GM18526 (cell line): ENCODE measurements around the gene L3MBTL3.

Experiments used
- POLR2A ChIP-seq: IDR thresholded peaks from 3 replicates; pipeline ENCODE4 v1.6.1; 2011; ENCODE audit not compliant: insufficient read length; ENCODE audit errors: extremely low read depth

L3MBTL3 gene

GRCh38 chr6:130167655-130168054, 149.3 kb downstream of the L3MBTL3 start:
- no peak for TF ChIP-seq POLR2A

- no peak for TF ChIP-seq POLR2A
Measured at GRCh38 chr6:130176378-130176777, 158.0 kb downstream of the L3MBTL3 start.

GRCh38 chr6:130178692-130179091, 160.3 kb downstream of the L3MBTL3 start:
- TF ChIP-seq POLR2A, result no peak

DNA sequence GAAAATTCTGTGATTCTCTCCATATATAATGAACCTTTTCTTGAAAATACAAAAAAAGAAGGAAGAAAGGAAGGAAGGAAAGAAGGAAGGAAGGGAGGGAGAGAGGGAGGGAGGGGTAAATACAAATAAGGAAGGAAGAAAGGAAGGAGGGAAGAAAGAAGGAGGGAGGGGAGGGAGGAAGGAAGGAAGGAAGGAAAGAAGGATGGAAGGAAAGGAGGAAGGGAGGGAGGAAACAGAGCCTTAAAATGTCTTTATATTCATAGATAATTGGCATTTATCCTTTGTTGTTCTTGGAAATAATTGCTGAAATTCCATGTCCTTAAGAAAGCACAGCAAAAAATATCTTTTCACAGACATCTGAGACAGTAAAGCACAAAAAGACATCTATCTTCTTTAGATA, 164.1 kb downstream of the L3MBTL3 start:
- TF ChIP-seq POLR2A, result no peak

DNA sequence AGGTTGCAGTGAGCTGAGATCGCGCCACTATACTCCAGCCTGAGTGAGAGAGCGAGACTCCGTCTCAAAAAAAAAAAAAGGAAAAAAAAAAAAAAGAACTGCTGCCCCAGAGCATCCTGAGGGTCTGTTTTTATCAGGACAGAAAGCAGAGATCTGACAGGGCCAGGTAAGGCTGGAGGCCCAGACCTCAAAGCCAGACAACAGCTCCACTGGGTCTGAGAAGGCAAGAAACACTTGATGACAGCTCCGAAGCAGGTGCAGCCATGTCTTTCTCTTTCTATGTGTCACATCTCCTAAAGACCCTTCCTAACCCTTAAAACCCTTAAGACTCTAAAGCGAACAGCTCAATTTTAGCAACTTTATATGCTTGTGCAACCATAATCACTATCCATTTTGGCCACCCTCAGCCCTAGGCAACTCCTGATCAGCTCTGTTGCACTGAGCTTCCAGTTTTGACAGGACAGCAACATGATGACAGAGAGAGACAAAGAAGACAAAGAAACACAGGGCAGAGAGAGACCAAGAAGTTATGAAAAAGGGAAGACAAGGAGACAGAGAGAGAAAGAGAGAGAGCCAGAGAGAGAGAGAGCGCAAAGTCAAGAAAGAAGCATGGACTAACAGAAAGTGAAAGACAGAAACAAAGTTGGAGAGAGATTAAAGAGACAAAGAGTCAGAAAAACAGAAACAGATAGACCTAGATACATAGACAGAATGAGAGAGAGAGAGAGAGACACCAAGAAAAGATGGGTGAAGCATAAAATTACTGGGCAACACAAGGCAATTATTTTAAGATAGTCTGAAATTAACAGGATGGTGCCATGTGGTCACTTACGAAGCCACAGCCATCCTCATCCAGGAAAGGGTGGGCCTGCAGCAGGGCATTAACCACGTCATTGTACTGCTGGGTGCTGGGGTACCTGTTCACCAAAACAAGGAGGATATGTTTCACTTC, 165.2 kb downstream of the L3MBTL3 start:
- TF ChIP-seq POLR2A, result no peak

DNA sequence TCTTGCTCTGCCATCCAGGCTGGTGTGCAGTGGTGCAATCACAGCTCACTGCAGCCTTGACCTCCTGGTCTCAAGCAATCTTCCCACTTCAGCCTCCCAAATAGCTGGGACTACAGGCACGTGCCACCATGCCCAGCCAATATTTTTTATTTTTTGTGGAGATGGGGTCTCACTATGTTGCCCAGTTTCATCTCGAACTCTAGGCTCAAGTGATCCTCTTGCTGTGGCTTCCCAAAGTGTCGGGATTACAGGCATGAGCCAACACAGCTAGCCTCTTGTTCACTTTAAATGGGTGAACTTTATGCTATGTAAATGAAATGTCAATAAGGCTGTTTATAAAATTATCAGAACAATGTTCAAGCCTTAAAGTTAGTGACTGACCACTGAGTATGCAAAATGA, 167.3 kb downstream of the L3MBTL3 start:
- no peak for TF ChIP-seq POLR2A

- no peak for TF ChIP-seq POLR2A
Measured at GRCh38 chr6:130187335-130188206, 169.2 kb downstream of the L3MBTL3 start.

DNA sequence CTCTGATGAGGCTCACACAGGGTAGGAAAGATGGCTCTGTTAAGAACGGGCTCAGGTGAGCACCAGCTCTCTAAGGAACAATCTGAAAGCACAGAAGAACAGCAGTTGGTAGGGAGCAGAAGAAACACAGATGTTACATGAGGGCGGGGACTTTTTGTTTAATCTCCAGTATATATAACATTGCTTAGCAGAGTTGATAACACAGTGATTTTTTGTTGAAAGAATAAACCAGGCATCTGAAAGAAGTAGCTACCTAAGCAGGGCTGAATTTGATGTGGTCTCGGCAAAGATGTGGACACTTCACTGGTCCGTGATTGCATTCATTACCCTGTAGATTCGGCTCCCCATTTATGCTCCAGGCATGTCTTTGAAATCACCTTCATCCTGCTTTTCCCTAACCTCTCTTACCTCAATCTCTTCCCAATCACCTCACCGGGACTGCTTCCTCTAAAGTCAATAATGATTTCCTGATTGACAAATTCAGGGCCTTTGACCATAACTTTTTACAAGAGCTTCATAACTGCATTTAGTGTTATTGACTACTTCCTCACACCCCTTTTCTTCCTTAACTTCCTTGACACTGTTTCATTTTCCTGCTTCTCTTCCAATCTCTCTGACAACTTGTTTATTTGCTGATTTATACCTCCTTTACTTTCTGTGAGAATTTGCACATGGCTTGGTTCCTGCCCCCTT, 170.0 kb downstream of the L3MBTL3 start:
- no peak for TF ChIP-seq POLR2A

DNA sequence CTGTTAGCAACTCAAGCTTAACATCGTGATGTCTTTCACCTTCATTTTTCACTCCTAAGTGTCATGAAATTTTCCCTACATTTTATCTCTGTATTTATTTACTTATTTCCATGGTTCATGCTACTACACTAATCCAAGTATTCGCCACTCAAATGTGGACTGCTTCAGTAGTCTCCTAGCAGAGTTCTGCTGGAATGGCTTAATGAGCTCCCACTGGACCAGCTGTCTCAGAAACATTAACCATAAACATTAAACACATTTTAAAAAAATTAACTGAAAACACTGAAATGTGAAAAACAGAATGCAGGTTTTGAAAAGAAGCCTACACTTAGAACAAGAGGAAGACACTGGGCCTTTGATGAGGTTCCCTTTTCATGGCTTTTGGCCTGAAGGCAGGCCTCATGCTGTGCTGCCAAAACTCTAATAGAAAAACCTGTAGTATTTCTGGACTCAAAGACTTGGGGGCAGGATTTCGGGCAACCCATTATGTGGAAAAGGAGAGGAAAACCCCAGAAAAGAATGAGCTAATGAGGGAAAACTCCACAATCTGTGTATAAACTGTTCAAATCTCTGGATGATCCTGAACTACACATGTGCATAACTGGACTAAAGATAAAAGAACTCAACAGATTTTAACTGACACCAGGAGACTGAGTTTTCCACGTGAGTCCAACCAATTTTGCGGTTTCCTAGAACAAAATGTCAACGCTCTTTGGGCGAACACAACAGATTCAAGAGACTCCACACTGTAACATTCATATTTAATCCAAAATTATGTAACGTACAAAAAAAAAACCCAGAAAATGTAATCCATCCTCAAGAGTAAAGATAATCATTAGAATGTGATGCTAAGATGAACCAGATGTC, 171.4 kb downstream of the L3MBTL3 start:
- no peak for TF ChIP-seq POLR2A
